Neural progenitor cell (in vitro differentiated cells): ENCODE results near the gene LILRA1.

Experiments
- CTCF ChIP-seq: fragments of 200-600 bp; sonication (generic); IDR thresholded peaks from 2 replicates; pipeline ENCODE4 v1.5.1; 2017; ENCODE audit warnings: antibody characterized with exemption, mild to moderate bottlenecking
- EZH2 ChIP-seq: fragments of 200-600 bp; sonication (generic); IDR thresholded peaks from 2 replicates; pipeline ENCODE4 v1.6.1; 2017; ENCODE audit warnings: antibody characterized with exemption, mild to moderate bottlenecking, moderate library complexity
- EZH2phosphoT487 ChIP-seq: fragments of 200-600 bp; sonication (generic); IDR thresholded peaks from 2 replicates; pipeline ENCODE4 v1.6.1; 2017; ENCODE audit warnings: antibody characterized with exemption

DNA sequence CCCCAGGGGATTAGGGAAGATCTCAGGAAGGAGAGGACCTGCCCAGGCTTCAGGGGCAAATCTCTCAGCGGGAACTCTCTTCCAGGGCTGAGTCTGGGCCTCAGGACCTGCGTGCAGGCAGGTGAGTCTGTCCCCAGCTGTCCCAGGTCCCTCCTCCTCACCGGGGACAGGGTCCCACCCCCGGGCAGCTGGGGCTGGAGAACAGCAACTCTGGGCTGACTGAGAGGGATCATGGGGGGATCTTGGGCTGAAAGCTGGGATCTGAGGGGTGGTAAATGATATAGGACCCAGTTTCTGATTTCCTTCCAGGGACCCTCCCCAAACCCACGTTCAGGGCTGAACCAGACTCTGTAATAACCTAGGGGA is 14.3 kb downstream of the LILRA1 start:
- TF ChIP-seq CTCF (no peak), EZH2phosphoT487 (no peak), EZH2 (no peak)
